ENCODE measurements around the gene CXCL8.
"Not testable (repeated sequence)": the region's sequence is repeated elsewhere in the genome, so short reads cannot be mapped to it uniquely, and the experiment has no call there.

Gene CXCL8

GRCh38 chr4:73743795-73744194 is 3.4 kb downstream of the CXCL8 start:
- no peak for DNase-seq (ENCODE audit: low spot score)

GRCh38 chr4:73744203-73744602 is 3.8 kb downstream of the CXCL8 start:
- no peak for DNase-seq (ENCODE audit: low spot score)

GRCh38 chr4:73750730-73751129 is 10.4 kb downstream of the CXCL8 start:
- DNase-seq (ENCODE audit: low spot score): no peak

- DNase-seq (ENCODE audit: low spot score): no peak
Observed at GRCh38 chr4:73751166-73751565, 10.8 kb downstream of the CXCL8 start.

- no peak for DNase-seq (ENCODE audit: low spot score)
Observed at GRCh38 chr4:73751830-73752229, 11.5 kb downstream of the CXCL8 start.

- DNase-seq (ENCODE audit: low spot score): no peak
Observed at GRCh38 chr4:73752424-73752823, 12.1 kb downstream of the CXCL8 start.

GRCh38 chr4:73753215-73753614 is 12.8 kb downstream of the CXCL8 start:
- DNase-seq (ENCODE audit: low spot score): no peak

GRCh38 chr4:73754934-73755333 is 14.6 kb downstream of the CXCL8 start:
- DNase-seq (ENCODE audit: low spot score): no peak

GRCh38 chr4:73759357-73759756 is 19.0 kb downstream of the CXCL8 start:
- no peak for DNase-seq (ENCODE audit: low spot score)

- no peak for DNase-seq (ENCODE audit: low spot score)
Observed at GRCh38 chr4:73761856-73762255, 21.5 kb downstream of the CXCL8 start.

GRCh38 chr4:73762409-73762808 is 22.0 kb downstream of the CXCL8 start:
- DNase-seq (ENCODE audit: low spot score): no peak

GRCh38 chr4:73763877-73764276 is 23.5 kb downstream of the CXCL8 start:
- DNase-seq (ENCODE audit: low spot score): no peak

- DNase-seq (ENCODE audit: low spot score): no peak
Observed at GRCh38 chr4:73764513-73764912, 24.1 kb downstream of the CXCL8 start.

GRCh38 chr4:73765296-73765695 is 24.9 kb downstream of the CXCL8 start:
- DNase-seq (ENCODE audit: low spot score): no peak

- DNase-seq (ENCODE audit: low spot score): no peak
Observed at GRCh38 chr4:73770917-73771316, 30.5 kb downstream of the CXCL8 start.

GRCh38 chr4:73772363-73772762 is 32.0 kb downstream of the CXCL8 start:
- no peak for DNase-seq (ENCODE audit: low spot score)

- DNase-seq (ENCODE audit: low spot score): not testable (repeated sequence)
Observed at GRCh38 chr4:73774406-73774805, 34.0 kb downstream of the CXCL8 start.

- peak; percentile 65 for DNase-seq (ENCODE audit: low spot score)
Observed at GRCh38 chr4:73776321-73776729, 36.0 kb downstream of the CXCL8 start.

- no peak for DNase-seq (ENCODE audit: low spot score)
Observed at GRCh38 chr4:73777612-73778011, 37.2 kb downstream of the CXCL8 start.

- DNase-seq (ENCODE audit: low spot score): no peak
Observed at GRCh38 chr4:73780243-73780642, 39.9 kb downstream of the CXCL8 start.

GRCh38 chr4:73780834-73781233 is 40.5 kb downstream of the CXCL8 start:
- no peak for DNase-seq (ENCODE audit: low spot score)

GRCh38 chr4:73788411-73788810 is 48.0 kb downstream of the CXCL8 start:
- DNase-seq (ENCODE audit: low spot score): no peak
